OCI-M2 (cell line): ENCODE data around the gene MYLK.
"Not testable (repeated sequence)": the region's sequence is repeated elsewhere in the genome, so short reads cannot be mapped to it uniquely, and the experiment has no call there.

Experiments used
- DNase-seq: peaks from one replicate; lab custom pipeline; 2025; ENCODE audit not compliant: unreplicated experiment; lab: John Stamatoyannopoulos, UW

Gene MYLK

DNA sequence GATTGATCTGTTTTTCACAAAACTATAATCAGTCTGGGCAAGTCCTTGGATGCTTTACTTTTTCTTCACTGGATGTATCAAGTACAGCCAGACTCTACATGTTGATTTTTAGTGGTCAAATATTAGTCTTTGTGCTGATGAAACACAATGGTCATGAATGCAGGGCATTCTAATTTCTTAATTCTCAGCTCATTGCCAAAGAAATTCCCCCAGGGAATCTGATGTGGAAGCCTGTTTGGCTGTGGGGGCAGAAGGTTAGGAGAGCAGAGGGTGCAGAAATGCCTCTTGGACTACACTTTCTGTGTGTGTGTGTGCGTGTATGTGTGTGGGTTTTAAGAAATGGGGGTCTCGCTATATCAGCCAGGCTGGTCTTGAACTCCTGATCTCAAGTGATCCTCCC lies 250.6 kb downstream of the MYLK start:
- DNase-seq: no peak

DNA sequence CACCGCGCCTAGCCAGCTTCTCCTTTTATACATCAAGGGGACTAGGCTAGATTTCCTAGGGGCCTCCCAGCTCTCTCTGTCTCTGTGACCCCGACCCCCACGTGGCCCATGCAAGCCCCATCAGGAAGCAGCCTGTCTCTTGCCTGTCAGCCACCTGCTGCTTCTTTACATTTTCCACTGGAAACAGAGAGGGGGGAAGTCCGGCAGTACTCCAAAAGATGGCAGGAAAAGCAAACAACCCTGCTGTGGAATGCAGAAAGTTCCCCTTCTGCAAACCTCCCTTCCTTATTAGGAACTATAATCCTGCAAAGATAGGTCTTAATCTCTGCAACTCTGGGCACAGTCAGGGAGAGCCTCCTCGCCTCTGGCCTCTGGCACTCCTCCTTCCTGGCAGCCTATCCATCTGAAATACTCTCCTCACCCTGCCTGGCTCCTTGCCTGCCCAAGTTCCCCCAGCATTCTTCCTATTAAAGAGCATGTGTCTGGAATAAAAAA lies 251.9 kb downstream of the MYLK start:
- no peak for DNase-seq

DNA sequence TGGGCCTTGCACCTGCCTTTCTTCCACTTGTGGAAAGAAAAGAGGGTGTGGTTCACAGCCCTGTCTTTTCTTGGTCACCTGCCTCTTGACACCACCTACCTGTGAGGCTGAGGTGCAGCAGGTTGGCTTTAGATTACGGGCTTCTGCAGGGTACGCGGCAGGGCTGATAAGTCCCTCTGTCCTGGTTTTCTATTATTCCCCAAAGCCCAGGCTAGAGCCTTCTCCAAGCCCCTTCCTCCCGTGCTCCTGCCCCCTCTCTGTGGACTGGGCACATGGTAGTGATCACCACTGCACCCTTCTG lies 254.4 kb downstream of the MYLK start:
- no peak for DNase-seq

DNA sequence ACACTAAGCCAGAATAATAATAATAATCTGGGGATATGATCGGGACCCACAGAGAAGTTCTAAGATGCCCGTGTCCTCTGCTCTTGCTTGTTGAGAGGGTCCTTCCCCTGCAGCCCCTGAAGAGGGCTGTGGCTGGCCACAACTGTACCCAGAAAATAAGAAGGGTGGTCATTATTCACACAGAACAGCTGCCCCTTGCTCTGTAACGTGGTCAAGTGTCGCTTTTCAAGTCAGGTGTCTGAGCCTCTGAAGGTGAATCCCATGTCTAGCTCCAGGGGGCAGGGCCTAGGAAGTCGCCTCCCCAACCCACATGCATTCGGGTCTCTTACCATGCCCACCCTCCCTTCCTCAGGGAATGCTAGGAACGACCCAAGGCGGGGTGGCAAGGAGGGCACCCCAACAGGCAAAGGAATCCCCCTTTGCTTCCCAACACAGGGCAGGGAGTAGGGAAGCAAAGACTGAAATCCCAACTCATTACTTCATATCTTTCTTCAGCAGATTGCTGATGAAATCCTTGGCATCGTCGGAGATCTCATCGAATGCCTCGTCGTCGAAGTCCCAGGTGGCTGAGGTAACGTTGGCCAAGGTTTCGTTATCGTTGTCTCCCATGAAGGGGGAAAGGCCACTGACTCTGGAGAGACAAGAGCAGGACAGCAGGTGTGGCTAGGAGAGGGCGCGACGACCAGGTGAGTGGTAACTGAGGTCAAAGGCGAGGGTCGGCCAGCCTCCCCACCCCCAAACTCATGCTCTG lies 255.0 kb downstream of the MYLK start:
- DNase-seq: no peak

DNA sequence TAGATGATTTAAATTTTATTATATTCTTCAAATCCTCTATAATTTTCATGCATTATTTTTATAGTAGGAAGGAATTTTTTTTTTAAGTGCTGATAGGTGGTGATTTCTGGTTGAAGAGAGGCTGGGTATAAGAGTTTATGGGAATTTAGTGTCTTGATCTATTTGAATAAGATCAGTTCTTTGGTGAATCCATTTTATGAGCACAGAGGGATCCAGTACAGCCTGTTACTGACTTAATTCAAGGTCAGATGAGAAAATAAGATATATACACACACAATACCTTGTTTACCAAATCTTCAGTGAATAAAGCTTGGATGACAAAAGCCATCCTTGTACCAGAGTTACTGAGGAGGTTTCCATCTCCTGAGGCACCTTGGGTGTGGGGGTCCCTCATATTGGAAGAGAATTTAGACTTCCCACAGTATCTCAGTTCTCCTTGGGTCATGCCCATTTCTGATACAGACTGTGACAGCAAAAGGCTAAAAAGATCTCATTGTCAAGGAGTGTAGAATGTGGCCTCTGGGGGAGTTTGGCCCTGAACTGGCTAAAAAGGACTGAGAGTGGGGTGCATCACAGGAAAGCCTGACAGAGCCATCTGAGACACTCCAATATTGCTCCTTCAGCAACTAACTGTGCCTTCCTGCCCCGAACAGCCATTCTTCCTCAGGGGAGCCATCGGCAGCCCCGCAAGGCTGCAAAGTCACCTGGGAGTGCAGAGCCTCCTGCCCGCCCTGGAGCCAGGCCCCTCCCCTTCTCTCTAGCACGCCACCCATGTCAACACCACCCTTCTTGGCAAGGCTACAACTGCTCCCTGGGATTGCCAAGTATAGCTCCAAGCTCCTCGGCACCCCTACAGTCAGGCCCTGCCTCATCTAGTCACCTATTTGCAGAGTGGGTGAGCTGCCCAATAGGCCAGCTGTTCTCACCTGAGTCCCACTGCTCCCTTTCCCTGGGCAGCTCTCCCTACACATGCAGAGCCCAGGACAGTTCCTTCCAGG lies 256.2 kb downstream of the MYLK start:
- no peak for DNase-seq

DNA sequence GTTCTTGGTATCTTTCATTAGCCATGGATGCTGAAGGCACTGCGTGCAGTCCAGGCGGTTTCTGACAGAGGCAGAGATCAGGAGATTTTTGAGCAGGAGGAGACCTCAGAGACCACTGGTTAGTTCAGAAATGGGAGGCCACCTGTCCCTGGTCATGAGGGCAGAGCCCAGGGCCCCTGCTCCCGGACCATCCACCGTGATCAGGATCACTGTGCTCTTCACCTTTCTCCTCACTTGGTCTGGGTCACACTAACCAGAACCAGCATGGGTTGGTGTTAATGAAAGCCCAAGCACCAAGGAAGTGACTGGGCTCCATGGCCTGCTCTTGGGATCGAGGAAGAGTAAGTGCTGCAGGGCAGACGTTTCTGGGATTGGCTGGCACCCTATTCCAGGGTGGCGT lies 257.3 kb downstream of the MYLK start:
- no peak for DNase-seq

DNA sequence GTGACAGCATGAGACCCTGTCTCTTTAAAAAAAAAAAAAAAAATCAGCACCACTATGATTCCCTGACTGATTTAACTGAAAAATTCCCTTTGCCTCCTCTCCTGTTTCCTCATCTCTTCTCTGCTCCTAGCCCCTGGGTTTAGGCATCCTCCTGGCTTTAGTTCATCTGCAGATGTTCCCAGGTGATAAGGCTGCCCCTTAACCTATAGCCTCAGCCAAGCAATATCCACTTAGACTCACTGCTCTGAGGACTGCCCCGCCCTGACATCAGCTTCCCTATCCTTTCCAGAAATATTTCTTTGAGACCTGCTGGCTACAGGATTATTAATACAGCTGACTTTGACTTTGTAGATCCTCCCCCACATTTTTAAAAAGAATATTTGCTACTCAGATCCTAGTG lies 259.8 kb downstream of the MYLK start:
- DNase-seq: no peak

DNA sequence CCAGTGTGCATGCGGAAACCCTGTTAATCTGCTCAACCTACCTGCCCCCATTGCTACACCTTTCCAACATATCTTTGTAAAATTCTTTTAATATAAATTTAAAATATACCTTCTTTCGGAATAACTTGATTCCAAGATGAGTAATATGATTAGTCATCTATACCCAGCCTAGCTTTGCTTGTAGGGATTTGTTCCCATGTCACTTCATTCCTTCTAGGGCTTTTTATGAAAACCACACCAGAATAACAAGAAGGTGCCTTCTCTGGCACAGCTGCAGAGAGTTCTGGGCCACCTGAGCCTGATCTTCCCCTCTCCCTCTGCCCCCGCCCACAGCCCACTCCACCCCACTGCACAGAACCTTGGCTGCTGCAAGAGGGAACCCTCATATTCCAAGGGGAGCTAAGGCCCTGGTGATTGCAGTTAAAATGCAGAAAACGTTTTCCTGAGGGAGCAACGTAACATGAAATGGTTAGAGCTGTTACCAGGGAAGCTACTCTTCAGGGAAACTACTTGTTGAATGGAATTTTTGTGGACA lies 260.7 kb downstream of the MYLK start:
- no peak for DNase-seq

DNA sequence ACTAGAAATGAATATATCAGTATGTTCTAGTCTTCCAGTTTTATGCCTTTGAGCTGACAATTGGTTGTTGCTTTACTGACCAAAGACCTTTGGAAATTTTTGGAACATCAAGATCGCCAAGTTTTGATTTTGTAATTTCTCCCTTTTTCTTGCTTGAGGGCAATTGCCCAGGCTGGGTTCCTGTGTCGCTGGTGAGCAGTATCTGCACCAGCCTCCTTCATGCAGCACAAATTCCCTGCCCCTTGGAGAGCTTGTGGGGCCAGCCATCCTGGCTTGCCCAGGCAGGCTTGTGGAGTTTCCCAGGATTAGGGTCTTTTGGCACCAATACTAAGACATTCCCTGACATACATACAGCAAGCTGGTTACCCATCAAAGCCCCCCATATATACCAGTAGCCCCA lies 261.4 kb downstream of the MYLK start:
- DNase-seq: no peak

DNA sequence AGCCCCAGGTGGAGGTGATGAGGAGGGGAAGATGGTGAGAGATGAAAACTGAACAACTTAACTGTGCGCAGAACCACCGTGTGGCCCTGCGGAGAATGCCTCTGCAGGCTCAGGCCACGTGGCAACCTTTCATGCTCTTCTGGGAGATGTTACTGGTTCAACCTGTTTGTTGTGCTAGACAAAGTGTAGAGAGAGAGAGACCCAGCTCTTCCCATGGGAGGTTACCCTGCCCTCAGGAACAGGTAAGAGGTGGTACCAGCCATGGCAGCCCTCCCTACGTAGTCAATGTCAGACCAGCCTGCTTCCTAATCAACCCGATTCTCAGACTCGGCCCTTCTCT lies 262.3 kb downstream of the MYLK start:
- DNase-seq: no peak

DNA sequence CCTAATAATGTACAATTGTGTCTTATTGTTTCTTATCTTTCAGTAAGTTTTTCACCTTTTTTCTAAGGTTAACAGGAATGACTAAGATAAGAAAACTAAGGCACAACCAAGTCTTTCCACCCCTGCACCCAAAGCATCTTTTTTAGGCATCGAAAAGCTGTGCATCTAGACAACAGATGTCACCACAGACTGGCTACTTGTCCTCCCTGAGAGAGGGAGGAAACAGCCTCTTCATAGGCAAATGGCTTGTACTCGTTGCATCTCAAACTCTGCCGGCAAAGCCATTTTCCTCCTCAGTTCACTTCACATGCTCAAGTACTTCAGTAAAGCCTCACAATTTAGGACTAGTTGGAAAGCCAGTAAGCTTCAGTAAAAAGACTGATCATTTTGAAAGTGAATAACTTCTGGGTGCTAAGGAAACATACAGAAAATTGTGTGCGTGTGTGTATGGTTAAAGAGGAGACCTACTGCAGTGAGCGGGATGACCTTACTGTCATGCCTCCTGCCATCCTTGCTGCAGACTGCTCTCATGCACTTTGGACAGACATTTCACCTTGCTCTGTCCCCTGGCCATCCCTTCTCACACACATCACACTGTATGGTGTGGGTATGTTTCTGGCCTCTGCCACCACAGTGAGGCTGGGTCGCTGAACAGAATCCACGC lies 262.8 kb downstream of the MYLK start:
- no peak for DNase-seq

DNA sequence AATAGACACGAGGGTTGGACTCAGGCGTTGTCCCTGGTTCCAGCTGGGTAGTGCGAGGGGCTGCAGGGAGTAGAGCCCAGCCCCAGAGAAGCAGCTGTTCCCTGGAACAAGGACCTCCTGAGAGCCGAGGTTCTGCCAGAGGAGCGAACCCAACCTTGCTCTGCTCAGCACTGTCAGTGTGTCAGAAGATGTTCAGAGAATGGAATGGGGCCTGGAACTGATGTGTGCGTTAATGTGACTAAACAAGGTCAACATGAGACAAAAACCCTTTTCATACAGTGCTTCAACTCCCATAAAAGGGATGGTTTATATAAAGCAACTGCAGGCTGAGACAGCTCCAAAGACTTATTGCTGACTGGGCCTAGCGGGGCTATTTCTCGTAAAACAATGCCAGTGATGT lies 263.8 kb downstream of the MYLK start:
- DNase-seq: no peak

DNA sequence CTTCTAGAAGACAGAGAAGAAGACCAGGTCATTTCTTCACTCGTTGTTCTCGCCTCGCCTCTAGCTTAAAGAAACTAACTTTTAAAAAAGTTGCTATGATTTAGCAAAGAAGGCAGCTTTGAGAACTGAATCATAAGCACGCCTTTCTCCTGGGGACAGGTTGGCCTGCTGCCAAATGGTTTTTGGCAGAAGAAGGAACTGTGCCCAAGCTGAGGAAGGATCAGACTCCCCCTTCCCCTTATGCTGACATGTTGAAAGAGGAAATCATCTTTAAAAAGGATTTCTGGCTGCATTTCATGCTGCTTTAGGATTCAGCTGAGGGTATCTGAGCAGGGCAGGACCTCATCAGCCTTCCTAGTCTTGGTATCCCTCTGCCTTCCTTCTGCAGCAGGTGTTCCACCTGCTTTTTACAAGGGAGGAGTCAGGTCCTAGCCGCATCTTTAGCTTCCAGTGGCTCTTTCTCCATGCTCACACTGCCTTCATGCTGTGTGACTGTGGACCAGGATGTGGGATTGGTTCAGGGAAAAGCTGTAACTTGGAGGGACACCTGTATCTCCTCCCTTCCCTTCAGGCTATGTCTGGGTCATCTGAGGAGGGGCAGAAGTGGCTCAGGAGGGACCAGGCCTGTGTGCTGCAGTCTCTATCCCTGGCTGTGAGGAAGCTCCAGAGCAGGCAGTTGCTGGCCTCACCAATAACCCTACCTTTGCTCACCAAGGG lies 265.2 kb downstream of the MYLK start:
- DNase-seq: no peak

DNA sequence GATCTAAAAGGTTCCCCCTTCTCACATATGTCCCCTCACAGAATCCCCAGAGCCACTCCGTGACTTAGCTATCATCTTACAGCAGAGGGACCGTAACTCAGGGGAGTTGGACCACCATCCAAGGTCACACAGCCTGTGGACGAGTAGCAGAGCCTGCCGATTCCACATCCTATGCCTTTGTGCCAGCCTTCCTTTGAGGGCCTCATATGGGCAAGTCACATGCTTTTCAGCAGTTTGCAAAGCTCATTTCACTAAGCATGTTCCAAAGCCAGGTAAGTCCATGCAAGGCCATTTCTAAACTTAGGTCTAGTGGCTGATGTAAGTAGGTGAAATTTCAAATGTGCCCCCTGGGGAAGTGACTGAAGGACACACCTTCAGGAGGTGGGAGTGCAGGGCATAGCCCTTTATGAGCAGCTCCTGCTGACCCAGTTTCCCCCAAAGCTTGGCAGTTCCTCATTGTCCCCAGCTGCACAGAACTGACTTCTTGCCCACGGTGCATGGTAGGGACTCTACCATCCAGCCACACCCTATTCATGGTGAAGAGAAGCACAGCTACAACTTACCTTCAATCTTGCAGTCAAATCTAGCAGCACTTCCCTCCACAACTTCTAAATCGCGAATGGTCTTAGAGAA lies 265.9 kb downstream of the MYLK start:
- no peak for DNase-seq

DNA sequence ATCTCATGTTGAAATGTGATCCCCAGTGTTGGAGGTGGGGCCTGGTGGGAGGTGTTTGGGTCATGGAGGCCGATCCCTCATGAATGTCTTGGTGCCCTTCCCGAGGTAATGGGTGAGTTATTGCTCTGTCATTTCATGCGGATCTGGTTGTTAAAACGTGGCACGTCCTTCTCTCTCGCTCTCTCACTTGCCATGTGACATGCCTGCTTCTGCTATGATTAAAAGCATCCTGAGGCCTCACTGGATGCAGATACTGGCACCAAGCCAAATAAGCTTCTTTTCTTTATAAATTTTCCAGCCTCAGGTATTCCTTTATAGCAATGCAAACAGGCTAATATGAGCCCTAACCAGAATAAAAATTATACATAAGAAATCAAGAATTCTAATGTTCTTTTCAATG lies 267.5 kb downstream of the MYLK start:
- DNase-seq: no peak

DNA sequence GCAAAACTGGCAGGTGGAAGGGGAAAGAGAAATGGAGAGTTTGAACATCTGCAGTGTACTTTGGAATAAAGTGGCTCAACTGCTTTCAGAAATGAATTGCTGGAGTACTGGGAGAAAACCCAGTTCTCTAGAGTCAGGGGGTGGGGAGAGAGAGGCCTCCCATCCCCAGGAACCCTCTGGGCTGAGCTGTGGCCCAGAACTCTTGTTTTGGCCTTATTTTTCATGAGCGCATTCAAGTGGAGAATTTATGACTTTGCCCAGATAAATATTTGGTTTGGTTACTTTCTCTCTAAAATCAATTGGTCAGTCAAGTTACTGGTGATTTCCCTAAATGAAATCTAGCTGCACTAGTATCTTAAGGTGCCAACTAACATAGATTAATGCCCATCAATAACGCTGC lies 270.6 kb downstream of the MYLK start:
- DNase-seq: no peak

DNA sequence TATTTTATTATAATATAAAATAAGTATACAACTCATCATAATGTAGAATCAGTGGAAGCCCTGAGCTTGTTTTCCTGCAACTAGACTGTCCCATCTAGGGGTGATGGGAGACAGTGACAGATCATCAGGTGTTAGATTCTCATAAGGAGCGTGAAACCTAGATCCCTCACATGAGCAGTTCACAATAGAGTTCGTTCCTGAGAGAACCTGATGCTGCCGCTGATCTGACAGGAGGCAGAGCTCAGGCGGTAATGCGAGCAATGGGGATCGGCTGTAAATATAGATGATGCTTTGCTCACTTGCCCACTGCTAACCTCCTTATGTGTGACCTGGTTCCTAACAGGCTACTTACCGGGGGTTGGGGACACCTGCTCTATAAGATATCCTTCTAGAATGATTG lies 272.5 kb downstream of the MYLK start:
- DNase-seq: not testable (repeated sequence)

DNA sequence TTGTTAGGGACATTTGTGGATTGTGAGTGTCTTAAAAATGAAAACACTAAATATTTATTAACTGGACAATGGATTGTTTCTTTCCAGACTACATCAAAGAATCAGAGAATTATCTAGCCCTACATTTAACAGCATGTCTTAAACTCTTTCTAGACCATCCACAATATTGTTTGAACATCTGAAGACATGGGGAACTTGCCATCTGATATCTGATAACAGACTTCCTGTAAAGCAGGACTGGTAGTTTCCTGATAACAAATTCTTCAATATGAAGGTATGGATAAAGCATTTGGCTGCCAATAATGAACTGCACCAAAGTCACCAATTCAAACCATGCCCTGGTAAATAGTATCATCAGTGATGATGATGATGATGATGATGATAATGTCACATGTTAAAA lies 273.1 kb downstream of the MYLK start:
- DNase-seq: no peak

DNA sequence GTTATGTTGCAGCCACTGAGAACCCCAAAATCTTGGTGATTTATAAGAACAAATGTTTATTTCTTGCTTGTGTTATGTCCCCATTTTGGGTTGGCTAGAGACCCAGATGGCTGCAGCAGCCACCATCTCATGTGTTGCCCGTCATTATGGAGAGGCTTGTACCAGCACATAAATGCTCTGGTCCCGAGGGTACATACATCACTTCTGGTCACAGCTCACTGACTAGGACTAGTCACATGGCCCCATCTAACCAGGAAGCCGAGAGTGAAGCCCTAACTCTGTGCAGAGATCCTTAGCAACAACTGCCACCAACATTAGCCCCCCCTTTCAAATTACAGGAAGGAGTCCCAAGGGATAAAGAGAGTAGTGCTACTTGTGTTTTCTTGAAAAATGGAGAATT lies 273.8 kb downstream of the MYLK start:
- no peak for DNase-seq

DNA sequence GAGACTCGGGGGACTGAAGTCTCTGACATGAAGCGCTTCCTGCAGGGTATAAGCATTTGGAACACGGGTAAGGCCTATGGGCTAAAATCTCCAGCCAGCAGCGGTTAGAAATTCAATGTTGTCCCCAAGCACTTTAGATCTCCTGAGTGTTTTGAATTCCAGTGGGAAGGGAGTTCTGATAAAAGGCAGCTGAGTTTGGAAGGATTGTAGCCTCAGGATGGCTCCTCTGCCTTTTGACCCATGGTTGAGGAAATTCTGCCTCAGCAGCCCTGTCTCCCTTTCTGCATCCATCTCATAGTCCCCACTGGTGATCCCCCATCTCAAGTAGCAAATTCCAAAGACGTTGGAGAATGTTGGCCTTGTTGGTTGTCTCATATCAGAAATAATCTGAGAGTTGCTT lies 275.1 kb downstream of the MYLK start:
- no peak for DNase-seq
